Fibroblast of mammary gland (primary cell): ENCODE measurements around the gene ZNF423.
A peak's percentile ranks its signal among the peaks of the same experiment; 100 is the strongest.

Experiments
- DNase-seq: peaks from one replicate; pipeline ENCODE4 v3.0.0-alpha.2; 2010; ENCODE audit warnings: low read depth
- H3K4me3 ChIP-seq: 2 replicates; pipeline ENCODE4 v1.5.1; 2011; ENCODE audit warnings: low read depth, mild to moderate bottlenecking, low read length, moderate library complexity; ENCODE audit not compliant: control insufficient read depth
- TF ChIP-seq, protein P1 (sequence below): conservative IDR thresholded peaks from 2 replicates; pipeline ENCODE4 v1.5.1; 2011; ENCODE audit warnings: low read depth, low read length, inconsistent platforms; ENCODE audit not compliant: control insufficient read depth, insufficient read depth

The ZNF423 gene

DNA sequence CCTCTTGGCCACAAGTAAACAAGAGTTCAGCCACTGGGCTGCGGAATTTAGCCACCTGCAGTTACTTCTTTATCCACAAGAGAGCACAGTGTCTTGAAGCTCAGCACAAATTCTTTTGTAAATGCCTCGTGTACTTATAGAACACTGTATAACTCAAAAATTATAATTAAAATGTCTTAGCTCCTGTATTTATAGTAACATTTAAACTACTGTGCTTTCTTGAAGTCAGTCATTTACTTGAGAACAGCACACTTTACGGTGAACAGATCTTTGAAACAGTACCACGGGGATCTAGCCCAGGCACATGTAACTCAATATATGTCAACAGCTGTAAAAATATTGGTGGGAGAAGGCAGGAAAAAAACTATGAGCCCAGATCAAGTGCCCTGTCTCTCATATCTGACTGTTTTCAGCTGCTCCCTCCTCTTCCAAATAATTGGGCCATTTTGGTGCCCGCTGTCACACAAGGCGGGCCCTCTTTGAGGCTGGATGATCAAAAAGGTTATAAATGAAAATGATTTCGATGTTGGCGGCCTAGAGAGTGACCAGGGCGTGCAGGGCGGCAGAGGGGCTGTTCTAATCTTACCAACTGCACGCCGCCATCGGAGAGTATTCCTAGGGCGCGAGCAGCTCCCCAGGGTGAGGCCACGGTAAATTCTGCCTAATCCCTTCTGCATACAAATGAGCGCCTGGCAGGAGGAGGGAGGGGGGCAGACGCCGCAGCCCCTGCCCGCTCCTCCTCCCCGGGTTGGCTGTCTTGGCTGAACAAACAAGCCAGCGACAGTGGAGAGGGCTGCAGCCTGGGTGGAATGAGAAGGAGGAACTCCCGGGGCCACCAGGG is 299.1 kb downstream of the ZNF423 start:
- no peak overlapping the region for H3K4me3 ChIP-seq
- TF ChIP-seq, protein P1, sequence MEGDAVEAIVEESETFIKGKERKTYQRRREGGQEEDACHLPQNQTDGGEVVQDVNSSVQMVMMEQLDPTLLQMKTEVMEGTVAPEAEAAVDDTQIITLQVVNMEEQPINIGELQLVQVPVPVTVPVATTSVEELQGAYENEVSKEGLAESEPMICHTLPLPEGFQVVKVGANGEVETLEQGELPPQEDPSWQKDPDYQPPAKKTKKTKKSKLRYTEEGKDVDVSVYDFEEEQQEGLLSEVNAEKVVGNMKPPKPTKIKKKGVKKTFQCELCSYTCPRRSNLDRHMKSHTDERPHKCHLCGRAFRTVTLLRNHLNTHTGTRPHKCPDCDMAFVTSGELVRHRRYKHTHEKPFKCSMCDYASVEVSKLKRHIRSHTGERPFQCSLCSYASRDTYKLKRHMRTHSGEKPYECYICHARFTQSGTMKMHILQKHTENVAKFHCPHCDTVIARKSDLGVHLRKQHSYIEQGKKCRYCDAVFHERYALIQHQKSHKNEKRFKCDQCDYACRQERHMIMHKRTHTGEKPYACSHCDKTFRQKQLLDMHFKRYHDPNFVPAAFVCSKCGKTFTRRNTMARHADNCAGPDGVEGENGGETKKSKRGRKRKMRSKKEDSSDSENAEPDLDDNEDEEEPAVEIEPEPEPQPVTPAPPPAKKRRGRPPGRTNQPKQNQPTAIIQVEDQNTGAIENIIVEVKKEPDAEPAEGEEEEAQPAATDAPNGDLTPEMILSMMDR: peak; percentile 19
- peak; percentile 21 for DNase-seq

DNA sequence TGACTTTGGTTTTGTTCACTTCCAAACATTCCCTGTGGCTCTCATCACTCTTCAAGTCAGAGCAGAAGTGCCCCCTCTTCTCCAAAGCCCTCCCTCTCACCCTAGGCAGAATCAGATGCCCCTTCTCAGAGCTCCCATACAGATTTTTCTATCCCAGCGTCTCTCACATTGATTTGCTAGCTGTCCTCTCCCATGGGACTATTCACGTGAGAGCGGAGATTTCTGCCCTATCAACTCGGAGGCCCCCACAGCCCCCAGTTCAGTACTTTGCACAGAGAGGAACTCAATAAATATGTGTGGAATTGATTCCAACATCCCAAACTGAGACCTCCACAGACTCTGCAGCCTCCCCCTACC is 299.7 kb downstream of the ZNF423 start:
- TF ChIP-seq, protein P1: no peak
- H3K4me3 ChIP-seq: no peak overlapping the region
- no peak for DNase-seq

DNA sequence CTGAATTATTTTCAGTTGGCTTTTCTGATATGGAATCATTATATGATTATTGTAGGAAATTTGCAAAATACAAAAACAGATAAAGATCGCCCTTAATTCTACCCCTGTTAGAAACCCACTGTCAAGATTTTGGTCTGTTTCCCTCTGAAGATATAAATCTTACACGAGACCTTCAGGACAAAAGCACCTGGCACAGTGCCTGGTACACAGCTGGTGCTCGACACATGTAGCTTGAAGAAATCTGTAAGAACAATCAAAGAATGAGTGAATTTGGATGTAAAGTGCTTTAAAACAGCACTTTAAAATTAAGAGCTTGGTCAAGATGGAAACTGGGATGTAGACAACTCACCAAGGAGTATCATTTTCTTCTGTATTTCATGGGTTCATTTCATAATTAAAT is 301.2 kb downstream of the ZNF423 start:
- no peak for DNase-seq
- TF ChIP-seq, protein P1: no peak
- no peak overlapping the region for H3K4me3 ChIP-seq

GRCh38 chr16:49552313-49552928 is 303.5 kb downstream of the ZNF423 start:
- no peak for DNase-seq
- no peak overlapping the region for H3K4me3 ChIP-seq
- TF ChIP-seq, protein P1: no peak

- TF ChIP-seq, protein P1: no peak
- DNase-seq: no peak
- no peak overlapping the region for H3K4me3 ChIP-seq
Observed at GRCh38 chr16:49550666-49551065, 305.2 kb downstream of the ZNF423 start.

GRCh38 chr16:49550140-49550539 is 305.8 kb downstream of the ZNF423 start:
- TF ChIP-seq, protein P1: no peak
- DNase-seq: no peak

More at GRCh38 chr16:49550140-49550539, 305.8 kb downstream of the ZNF423 start:
- H3K4me3 ChIP-seq: no peak overlapping the region
